ENCODE data around the gene APOBEC2. TPM values are rescaled to one million over a fixed set of nuclear protein-coding genes. Genes with fewer than 3 reads are reported as not detected.

Gene APOBEC2
- total RNA-seq, 2 experiments from 2014 or later = not detected

DNA sequence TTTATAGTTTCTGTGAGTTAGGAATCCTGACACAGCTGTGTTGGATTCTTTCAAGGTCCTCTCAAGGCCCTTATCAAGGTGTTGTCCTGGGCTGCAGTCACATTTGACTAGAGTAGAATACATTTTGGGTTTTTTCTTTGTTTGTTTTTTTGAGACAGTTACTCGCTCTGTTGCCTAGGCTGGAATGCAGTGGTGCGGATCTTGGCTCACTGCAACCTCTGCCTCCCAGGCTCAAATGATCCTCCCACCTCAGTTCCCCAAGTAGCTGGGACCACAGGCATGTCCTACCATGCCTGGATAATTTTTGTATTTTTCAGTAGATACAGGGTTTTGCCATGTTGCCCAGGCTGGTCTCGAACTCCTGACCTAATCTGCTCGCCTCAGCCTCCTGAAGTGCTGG, 35.4 kb downstream of the APOBEC2 start:
- no peaks in the 10 kb centered on the region for H3K9me3 ChIP-seq (ENCODE audit: low read length)
- CTCF ChIA-PET (ENCODE audit: unreplicated experiment) = no interaction called here
- H3K27ac ChIP-seq (ENCODE audit: low read depth, low read length, poor library complexity, severe bottlenecking) = no peak overlapping the region
- no peak for TF ChIP-seq EZH2phosphoT487 (IDR thresholded peaks at IDR 0.05; ENCODE audit: borderline replicate concordance, low read depth, low read length)
- TF ChIP-seq, protein P1, sequence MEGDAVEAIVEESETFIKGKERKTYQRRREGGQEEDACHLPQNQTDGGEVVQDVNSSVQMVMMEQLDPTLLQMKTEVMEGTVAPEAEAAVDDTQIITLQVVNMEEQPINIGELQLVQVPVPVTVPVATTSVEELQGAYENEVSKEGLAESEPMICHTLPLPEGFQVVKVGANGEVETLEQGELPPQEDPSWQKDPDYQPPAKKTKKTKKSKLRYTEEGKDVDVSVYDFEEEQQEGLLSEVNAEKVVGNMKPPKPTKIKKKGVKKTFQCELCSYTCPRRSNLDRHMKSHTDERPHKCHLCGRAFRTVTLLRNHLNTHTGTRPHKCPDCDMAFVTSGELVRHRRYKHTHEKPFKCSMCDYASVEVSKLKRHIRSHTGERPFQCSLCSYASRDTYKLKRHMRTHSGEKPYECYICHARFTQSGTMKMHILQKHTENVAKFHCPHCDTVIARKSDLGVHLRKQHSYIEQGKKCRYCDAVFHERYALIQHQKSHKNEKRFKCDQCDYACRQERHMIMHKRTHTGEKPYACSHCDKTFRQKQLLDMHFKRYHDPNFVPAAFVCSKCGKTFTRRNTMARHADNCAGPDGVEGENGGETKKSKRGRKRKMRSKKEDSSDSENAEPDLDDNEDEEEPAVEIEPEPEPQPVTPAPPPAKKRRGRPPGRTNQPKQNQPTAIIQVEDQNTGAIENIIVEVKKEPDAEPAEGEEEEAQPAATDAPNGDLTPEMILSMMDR (conservative IDR thresholded peaks at IDR 0.05; ENCODE audit: low read length) = no peak
- H3K4me3 ChIP-seq (ENCODE audit: low read depth, low read length, poor library complexity, severe bottlenecking) = no peak overlapping the region
- H3K36me3 ChIP-seq (ENCODE audit: insufficient read depth, low read length) = peaks cover 98% of the 10 kb centered on the region
- no TSS peak for BruUV-seq (replicated peaks)
- POLR2A ChIA-PET = interaction anchor here (0.7 kb wide), 1 partner anchor 1026 kb away, joined by 4 read pairs; no protein-coding TSS in a partner anchor
- peaks cover 41% of the 10 kb centered on the region for H3K79me2 ChIP-seq (ENCODE audit: insufficient read depth, low read depth, low read length)
- H3K4me1 ChIP-seq (ENCODE audit: insufficient read depth, low read length, poor library complexity, severe bottlenecking) = no peaks in the 10 kb centered on the region
- H2AFZ ChIP-seq (ENCODE audit: low read length) = no peak overlapping the region
- peaks cover 18% of the 10 kb centered on the region for H4K20me1 ChIP-seq (ENCODE audit: insufficient read depth, low read length)
- no peaks in the 10 kb centered on the region for H3K9me2 ChIP-seq (ENCODE audit: insufficient read depth, low read length)
- DNase-seq (ENCODE audit: low spot score) = no peak
- no peak overlapping the region for H3K4me2 ChIP-seq (ENCODE audit: low read length)
- intact Hi-C loops (cut with micrococcal nuclease; ENCODE audit: unreplicated experiment) = no loop called here

DNA sequence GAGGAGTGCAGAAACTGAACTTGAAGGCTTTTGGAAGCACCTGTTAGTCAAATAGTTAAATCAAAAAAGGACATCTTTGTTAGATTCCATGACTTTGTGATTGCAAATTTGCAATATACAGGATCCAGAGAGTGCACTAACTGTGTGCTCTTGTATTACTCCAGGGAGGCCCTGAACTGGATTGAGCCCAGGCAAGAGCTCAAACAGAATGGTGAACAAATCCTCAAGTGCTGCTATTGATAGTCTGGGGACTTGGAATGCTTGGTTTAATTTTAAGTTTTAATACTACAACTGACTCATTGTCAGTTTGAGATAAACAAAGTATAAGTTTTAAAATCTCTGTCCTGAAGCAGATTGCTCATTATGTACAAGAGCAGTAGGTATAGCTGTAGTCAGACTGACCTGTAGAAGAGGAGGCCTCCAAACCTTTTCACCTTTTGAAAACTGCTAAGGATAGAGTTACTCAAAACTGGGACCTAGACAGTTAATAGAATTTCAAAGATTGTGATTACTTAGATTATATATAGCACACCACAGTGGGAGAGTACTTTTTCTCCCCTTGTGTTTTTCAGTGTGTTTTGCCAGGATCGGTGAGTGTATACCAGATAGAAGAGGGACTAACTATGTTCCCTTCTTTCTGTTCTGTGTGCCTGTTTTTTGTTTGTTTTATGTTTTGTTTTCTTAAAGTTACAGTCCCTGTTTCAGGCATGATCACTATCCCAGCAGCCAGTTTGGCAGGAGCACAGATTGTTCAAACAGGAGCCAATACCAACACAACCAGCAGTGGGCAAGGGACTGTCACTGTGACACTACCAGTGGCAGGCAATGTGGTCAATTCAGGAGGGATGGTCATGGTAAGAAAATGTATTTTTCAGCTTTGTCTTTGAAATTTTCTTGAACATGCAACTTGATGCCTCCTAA, 38.1 kb downstream of the APOBEC2 start:
- Histone ChIP-seq H3K4me1 (ENCODE audit: insufficient read depth, low read length, poor library complexity, severe bottlenecking) (no peaks in the 10 kb centered on the region), H2AFZ (ENCODE audit: low read length) (no peak overlapping the region), H3K36me3 (ENCODE audit: insufficient read depth, low read length) (peaks cover 98% of the 10 kb centered on the region), H4K20me1 (ENCODE audit: insufficient read depth, low read length) (peaks cover 11% of the 10 kb centered on the region), H3K4me2 (ENCODE audit: low read length) (no peak overlapping the region), H3K27ac (ENCODE audit: low read depth, low read length, poor library complexity, severe bottlenecking) (no peak overlapping the region), H3K9me2 (ENCODE audit: insufficient read depth, low read length) (no peaks in the 10 kb centered on the region), H3K4me3 (ENCODE audit: low read depth, low read length, poor library complexity, severe bottlenecking) (no peak overlapping the region), H3K9me3 (ENCODE audit: low read length) (no peaks in the 10 kb centered on the region), H3K79me2 (ENCODE audit: insufficient read depth, low read depth, low read length) (peaks cover 18% of the 10 kb centered on the region; the same call in 1 of the 2 replicates)
- ChIA-PET CTCF (ENCODE audit: unreplicated experiment) (no interaction called here), POLR2A (interaction anchor here (0.6 kb wide), 1 partner anchor 80 kb away, joined by 3 read pairs; no protein-coding TSS in a partner anchor)
- no peak for DNase-seq (ENCODE audit: low spot score)
- BruUV-seq (replicated peaks) = TSS peak; percentile 20
- intact Hi-C loops (cut with micrococcal nuclease; ENCODE audit: unreplicated experiment) = no loop called here
- TF ChIP-seq, protein P1 (conservative IDR thresholded peaks at IDR 0.05; ENCODE audit: low read length) = no peak
- TF ChIP-seq EZH2phosphoT487 (IDR thresholded peaks at IDR 0.05; ENCODE audit: borderline replicate concordance, low read depth, low read length) = no peak
